Right atrium auricular region (tissue), 2 donors: ENCODE measurements around the gene CACNA1D. TPM values are rescaled to one million over a fixed set of nuclear protein-coding genes. Genes with fewer than 3 reads are reported as not detected.

ENCODE experiments used
- DNase-seq: peaks from one replicate; pipeline ENCODE4 v3.0.0-alpha.2; 2019; ENCODE audit warnings: low spot score
- H3K27ac ChIP-seq, 2 donors: fragments of 200-600 bp; sonication (generic); 1 replicate in 1 of 2; 2 replicates in 1 of 2; pipeline ENCODE4 v1.5.1; 2016 to 2019
- H3K27me3 ChIP-seq, 2 donors: fragments of 200-600 bp; sonication (generic); one replicate each; pipeline versions ENCODE4 v1.5.1 to v1.6.0; 2017 to 2019
- H3K36me3 ChIP-seq: fragments of 200-600 bp; sonication (generic); one replicate; pipeline ENCODE4 v1.5.1; 2016
- H3K4me1 ChIP-seq, 2 donors: fragments of 200-600 bp; sonication (generic); one replicate each; pipeline versions ENCODE4 v1.5.1 to v1.6.0; 2017 to 2019
- H3K4me3 ChIP-seq, 2 donors: fragments of 200-600 bp; sonication (generic); 1 replicate in 1 of 2; 2 replicates in 1 of 2; pipeline ENCODE4 v1.5.1; 2017 to 2019; ENCODE audit warnings: mild to moderate bottlenecking in 1 of 2, moderate library complexity in 1 of 2
- H3K9me3 ChIP-seq, 2 donors: fragments of 200-600 bp; sonication (generic); one replicate each; pipeline ENCODE4 v1.5.1; 2019
- total RNA-seq, 2 donors: library from RNA; depleted of rRNA; stranded (reverse); fragments of >200 nt; gene quantifications; one replicate each; pipeline ENCODE4 v1.1.0, GENCODE V29; 2016
- TF ChIP-seq, protein P1 (sequence below), 2 donors: fragments of 200-600 bp; sonication (generic); IDR thresholded peaks; one replicate each; pipeline ENCODE4 v1.5.1; 2019; ENCODE audit warnings: antibody characterized with exemption in 2 of 2

CACNA1D gene
- total RNA-seq, 2 donors from 2014 or later = 2.7 to 9.6 TPM

GRCh38 chr3:53590606-53591005, 96.2 kb downstream of the CACNA1D start:
- Histone ChIP-seq H3K4me1 (no peaks in the 10 kb centered on the region), H3K27me3 (no peaks in the 10 kb centered on the region), H3K36me3 (no peaks in the 10 kb centered on the region), H3K9me3 (no peaks in the 10 kb centered on the region), H3K4me3 (no peak overlapping the region), H3K27ac (no peak overlapping the region)
- TF ChIP-seq, protein P1, sequence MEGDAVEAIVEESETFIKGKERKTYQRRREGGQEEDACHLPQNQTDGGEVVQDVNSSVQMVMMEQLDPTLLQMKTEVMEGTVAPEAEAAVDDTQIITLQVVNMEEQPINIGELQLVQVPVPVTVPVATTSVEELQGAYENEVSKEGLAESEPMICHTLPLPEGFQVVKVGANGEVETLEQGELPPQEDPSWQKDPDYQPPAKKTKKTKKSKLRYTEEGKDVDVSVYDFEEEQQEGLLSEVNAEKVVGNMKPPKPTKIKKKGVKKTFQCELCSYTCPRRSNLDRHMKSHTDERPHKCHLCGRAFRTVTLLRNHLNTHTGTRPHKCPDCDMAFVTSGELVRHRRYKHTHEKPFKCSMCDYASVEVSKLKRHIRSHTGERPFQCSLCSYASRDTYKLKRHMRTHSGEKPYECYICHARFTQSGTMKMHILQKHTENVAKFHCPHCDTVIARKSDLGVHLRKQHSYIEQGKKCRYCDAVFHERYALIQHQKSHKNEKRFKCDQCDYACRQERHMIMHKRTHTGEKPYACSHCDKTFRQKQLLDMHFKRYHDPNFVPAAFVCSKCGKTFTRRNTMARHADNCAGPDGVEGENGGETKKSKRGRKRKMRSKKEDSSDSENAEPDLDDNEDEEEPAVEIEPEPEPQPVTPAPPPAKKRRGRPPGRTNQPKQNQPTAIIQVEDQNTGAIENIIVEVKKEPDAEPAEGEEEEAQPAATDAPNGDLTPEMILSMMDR (IDR thresholded peaks at IDR 0.05) = no peak
- DNase-seq = no peak

GRCh38 chr3:53591646-53592045, 97.2 kb downstream of the CACNA1D start:
- Histone ChIP-seq H3K27ac (no peak overlapping the region), H3K36me3 (no peaks in the 10 kb centered on the region), H3K4me3 (no peak overlapping the region), H3K27me3 (no peaks in the 10 kb centered on the region), H3K4me1 (no peaks in the 10 kb centered on the region), H3K9me3 (no peaks in the 10 kb centered on the region)
- no peak for DNase-seq
- TF ChIP-seq, protein P1 (IDR thresholded peaks at IDR 0.05) = no peak

DNA sequence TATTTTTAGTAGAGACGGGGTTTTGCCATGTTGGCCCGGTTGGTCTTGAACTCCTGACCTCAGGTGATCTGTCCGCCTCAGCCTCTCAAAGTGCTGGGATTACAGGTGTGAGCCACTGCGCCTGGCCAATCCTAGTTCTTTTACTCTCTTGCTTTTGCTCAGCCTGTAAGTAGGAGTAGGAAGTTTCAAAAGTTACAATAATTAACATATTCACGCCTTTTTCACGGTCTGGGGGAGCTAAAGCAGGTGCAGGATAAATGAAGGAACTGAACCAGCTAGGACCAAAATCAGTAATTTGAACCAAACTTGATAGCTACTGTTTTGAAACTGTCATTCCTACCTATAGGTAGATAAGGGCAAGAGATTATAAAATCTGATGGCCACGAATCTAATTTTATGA, 98.5 kb downstream of the CACNA1D start:
- Histone ChIP-seq H3K27ac (no peak overlapping the region), H3K27me3 (no peaks in the 10 kb centered on the region), H3K4me1 (no peaks in the 10 kb centered on the region), H3K4me3 (no peak overlapping the region), H3K36me3 (no peaks in the 10 kb centered on the region), H3K9me3 (no peaks in the 10 kb centered on the region)
- TF ChIP-seq, protein P1 (IDR thresholded peaks at IDR 0.05) = no peak
- no peak for DNase-seq

DNA sequence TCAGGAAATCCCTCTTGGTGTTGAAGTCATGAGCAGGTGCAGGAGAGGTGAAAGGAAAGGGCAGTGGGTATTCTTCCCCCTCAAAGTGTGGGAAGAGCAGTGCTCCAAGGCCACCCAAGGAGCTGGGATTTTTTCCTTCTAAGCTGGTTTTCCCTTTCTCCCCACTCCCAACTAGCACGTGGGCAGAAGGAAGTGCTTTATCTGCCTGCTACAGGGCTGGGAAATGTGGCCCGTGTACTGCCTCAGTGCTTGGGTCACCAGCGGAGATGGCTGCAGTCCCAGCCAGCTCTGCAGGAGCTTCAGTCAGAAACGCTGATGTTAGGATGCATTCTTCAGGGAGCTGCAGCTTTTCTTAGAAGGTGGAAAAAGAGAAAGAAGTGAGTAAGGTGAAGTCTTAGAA, 99.2 kb downstream of the CACNA1D start:
- Histone ChIP-seq H3K36me3 (no peaks in the 10 kb centered on the region), H3K9me3 (no peaks in the 10 kb centered on the region), H3K4me3 (no peak overlapping the region), H3K27me3 (no peaks in the 10 kb centered on the region), H3K4me1 (no peaks in the 10 kb centered on the region), H3K27ac (no peak overlapping the region)
- TF ChIP-seq, protein P1 (IDR thresholded peaks at IDR 0.05) = no peak
- no peak for DNase-seq

GRCh38 chr3:53594276-53594675, 99.9 kb downstream of the CACNA1D start:
- Histone ChIP-seq H3K9me3 (no peaks in the 10 kb centered on the region), H3K36me3 (no peaks in the 10 kb centered on the region), H3K27me3 (no peaks in the 10 kb centered on the region), H3K4me3 (no peak overlapping the region), H3K4me1 (no peaks in the 10 kb centered on the region), H3K27ac (no peak overlapping the region)
- peak; percentile 32 for DNase-seq
- TF ChIP-seq, protein P1 (IDR thresholded peaks at IDR 0.05) = no peak

- Histone ChIP-seq H3K27ac (no peak overlapping the region), H3K4me1 (no peaks in the 10 kb centered on the region), H3K27me3 (no peaks in the 10 kb centered on the region), H3K9me3 (no peaks in the 10 kb centered on the region), H3K4me3 (no peak overlapping the region), H3K36me3 (no peaks in the 10 kb centered on the region)
- DNase-seq = no peak
- TF ChIP-seq, protein P1 (IDR thresholded peaks at IDR 0.05) = no peak
These were observed 101.2 kb downstream of the CACNA1D start for GRCh38 chr3:53595660-53596059.
